H1 (cell line): Measurements from ENCODE around the gene MMEL1.

Experiments used
- EP300 ChIP-seq, 2 experiments: IDR thresholded peaks; 1 replicate in 1 of 2; 2 replicates in 1 of 2; pipeline ENCODE4 v1.6.1; 2011 to 2012; ENCODE audit warnings: low read depth in 2 of 2, low read length in 2 of 2, mild to moderate bottlenecking in 2 of 2, borderline replicate concordance in 1 of 2, inconsistent platforms in 1 of 2, moderate library complexity in 1 of 2
- HDAC2 ChIP-seq, 2 experiments: fragments of 300-600 bp in 1 of 2; sonication (generic) in 1 of 2; IDR thresholded peaks; 2 replicates each; pipeline ENCODE4 v1.6.1; 2011 to 2012; ENCODE audit warnings: low read depth in 2 of 2, low read length in 2 of 2, mild to moderate bottlenecking in 2 of 2, moderate library complexity in 2 of 2, borderline replicate concordance in 1 of 2, inconsistent platforms in 1 of 2
- POLR2A ChIP-seq, 2 experiments: IDR thresholded peaks; 1 replicate in 1 of 2; 2 replicates in 1 of 2; pipeline ENCODE4 v1.6.1; 2011; ENCODE audit warnings: low read depth in 2 of 2, low read length in 2 of 2, mild to moderate bottlenecking in 2 of 2; ENCODE audit errors: control extremely low read depth in 1 of 2
- RBBP5 ChIP-seq: IDR thresholded peaks from 2 replicates; pipeline ENCODE4 v1.7.1; 2012; ENCODE audit warnings: low read depth, mild to moderate bottlenecking, inconsistent platforms, low read length, moderate library complexity, borderline replicate concordance
- SP4 ChIP-seq: IDR thresholded peaks from 2 replicates; pipeline ENCODE4 v1.6.1; 2012; ENCODE audit warnings: low read length, inconsistent platforms
- TAF1 ChIP-seq: IDR thresholded peaks from 2 replicates; pipeline ENCODE4 v1.6.1; 2011; ENCODE audit warnings: mild to moderate bottlenecking, low read depth, low read length
- TBP ChIP-seq: IDR thresholded peaks from 2 replicates; pipeline ENCODE4 v1.6.1; 2011; ENCODE audit warnings: low read depth, low read length, improper control_type of control experiment
- TF ChIP-seq, protein P1 (sequence below), 3 experiments: IDR thresholded peaks; 1 replicate in 2 of 3; 2 replicates in 1 of 3; pipeline versions ENCODE4 v1.5.1 to v1.6.1; 2011; ENCODE audit warnings: low read length in 3 of 3, mild to moderate bottlenecking in 3 of 3, inconsistent platforms in 2 of 3, low read depth in 1 of 3, moderate library complexity in 1 of 3; ENCODE audit not compliant: insufficient read depth in 1 of 3; ENCODE audit errors: control extremely low read depth in 1 of 3

DNA sequence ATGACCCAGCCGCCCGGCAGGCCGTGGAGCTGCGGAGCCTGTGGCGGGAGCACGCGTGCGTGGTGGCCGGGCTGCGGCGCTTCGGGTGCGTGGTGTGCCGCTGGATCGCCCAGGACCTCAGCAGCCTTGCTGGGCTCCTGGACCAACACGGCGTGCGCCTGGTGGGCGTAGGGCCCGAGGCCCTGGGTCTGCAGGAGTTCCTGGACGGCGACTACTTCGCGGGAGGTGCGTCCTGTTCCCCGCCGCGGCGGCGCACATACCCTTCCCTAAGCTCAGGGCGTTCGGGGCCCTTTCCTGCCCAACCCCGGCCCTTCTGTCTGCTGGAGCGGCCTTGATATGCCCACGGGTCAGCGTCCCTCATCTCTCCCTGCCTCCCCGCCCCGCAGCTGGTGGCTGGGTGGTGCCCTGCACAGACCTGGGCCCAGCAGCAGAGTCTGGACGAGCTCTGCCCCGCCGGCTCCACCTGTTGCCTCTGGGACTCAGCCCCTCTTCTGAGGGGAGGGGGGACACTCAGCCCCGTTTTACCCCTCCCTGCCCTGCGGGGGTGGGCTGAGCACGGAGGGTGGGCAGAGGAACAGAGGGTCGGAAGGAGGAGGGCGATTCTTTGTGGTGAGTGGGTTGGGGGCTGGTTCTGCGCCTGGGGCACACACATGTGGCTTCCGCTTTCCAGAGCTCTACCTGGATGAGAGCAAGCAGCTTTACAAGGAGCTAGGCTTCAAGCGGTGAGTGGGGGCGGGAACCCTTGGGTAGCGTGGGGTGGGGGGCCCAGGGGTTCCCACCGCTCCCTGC, 45.6 kb downstream of the MMEL1 start:
- TF ChIP-seq RBBP5, result no peak
- TF ChIP-seq EP300 (IDR thresholded peaks at IDR 0.05; ENCODE audit: borderline replicate concordance in 1 of 2, low read depth in 2 of 2, low read length in 2 of 2), result no peak
- no peak for TF ChIP-seq SP4
- TF ChIP-seq TAF1, result no peak; the same call in 1 of the 2 replicates
- TF ChIP-seq POLR2A (IDR thresholded peaks at IDR 0.05; ENCODE audit: control extremely low read depth in 1 of 2, low read depth in 2 of 2, low read length in 2 of 2), result no peak
- no peak for TF ChIP-seq HDAC2 (IDR thresholded peaks at IDR 0.05; ENCODE audit: borderline replicate concordance in 1 of 2, low read depth in 2 of 2, low read length in 2 of 2)
- TF ChIP-seq TBP, result no peak
- TF ChIP-seq, protein P1, sequence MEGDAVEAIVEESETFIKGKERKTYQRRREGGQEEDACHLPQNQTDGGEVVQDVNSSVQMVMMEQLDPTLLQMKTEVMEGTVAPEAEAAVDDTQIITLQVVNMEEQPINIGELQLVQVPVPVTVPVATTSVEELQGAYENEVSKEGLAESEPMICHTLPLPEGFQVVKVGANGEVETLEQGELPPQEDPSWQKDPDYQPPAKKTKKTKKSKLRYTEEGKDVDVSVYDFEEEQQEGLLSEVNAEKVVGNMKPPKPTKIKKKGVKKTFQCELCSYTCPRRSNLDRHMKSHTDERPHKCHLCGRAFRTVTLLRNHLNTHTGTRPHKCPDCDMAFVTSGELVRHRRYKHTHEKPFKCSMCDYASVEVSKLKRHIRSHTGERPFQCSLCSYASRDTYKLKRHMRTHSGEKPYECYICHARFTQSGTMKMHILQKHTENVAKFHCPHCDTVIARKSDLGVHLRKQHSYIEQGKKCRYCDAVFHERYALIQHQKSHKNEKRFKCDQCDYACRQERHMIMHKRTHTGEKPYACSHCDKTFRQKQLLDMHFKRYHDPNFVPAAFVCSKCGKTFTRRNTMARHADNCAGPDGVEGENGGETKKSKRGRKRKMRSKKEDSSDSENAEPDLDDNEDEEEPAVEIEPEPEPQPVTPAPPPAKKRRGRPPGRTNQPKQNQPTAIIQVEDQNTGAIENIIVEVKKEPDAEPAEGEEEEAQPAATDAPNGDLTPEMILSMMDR (IDR thresholded peaks at IDR 0.05; ENCODE audit: control extremely low read depth in 1 of 3, insufficient read depth in 1 of 3, low read depth in 1 of 3, low read length in 3 of 3), result no peak
